ENCODE data around the gene CSRNP3. TPM values are rescaled to one million over a fixed set of nuclear protein-coding genes. Genes with fewer than 3 reads are reported as not detected.

Gene CSRNP3
- polyA plus RNA-seq, 2 of the 4 experiments (the other 2 are of a cell fraction) = 0.05 to 0.25 TPM

GRCh38 chr2:165609672-165610071, 140.2 kb downstream of the CSRNP3 start (continued):
- TF ChIP-seq ELK1 (IDR thresholded peaks at IDR 0.05; ENCODE audit: low read depth, low read length) = no peak
- no peak for TF ChIP-seq MAFK (IDR thresholded peaks at IDR 0.05; ENCODE audit: partially characterized antibody)
- TF ChIP-seq TP53 (CRISPR knock-in tag; IDR thresholded peaks at IDR 0.05) = no peak
- no peak for TF ChIP-seq ZC3H11A (IDR thresholded peaks at IDR 0.05)

- ChIA-PET CTCF (no interaction called here), POLR2A (no interaction called here)
- H3K9me3 ChIP-seq = no peaks in the 10 kb centered on the region
- 31% methylated on average over 6 of the region's 6 CpGs for WGBS (ENCODE audit: missing lambda C conversion rate)
- no peak overlapping the region for H3K4me3 ChIP-seq
- H3K4me2 ChIP-seq = no peak overlapping the region
- no peaks in the 10 kb centered on the region for H3K4me1 ChIP-seq
- no peak for DNase-seq (ENCODE audit: low read depth in 1 of 2, low spot score in 1 of 2)
- ATAC-seq = no peak
- FAIRE-seq = no peak
- no peak overlapping the region for H3K27ac ChIP-seq
- TF ChIP-seq EHMT2 (IDR thresholded peaks at IDR 0.05; ENCODE audit: low read depth) = no peak
- no peak for TF ChIP-seq MAZ (IDR thresholded peaks at IDR 0.05; ENCODE audit: borderline replicate concordance, low read depth, low read length)
- TF ChIP-seq CHD4 (IDR thresholded peaks at IDR 0.05; ENCODE audit: borderline replicate concordance) = no peak
- TF ChIP-seq NR3C1 (IDR thresholded peaks at IDR 0.05) = no peak
- no peak for TF ChIP-seq MAFK (IDR thresholded peaks at IDR 0.05; ENCODE audit: partially characterized antibody)
- no peak for TF ChIP-seq CEBPB (IDR thresholded peaks at IDR 0.05)
- TF ChIP-seq SREBF2 (IDR thresholded peaks at IDR 0.05) = no peak
- no peak for TF ChIP-seq REST (IDR thresholded peaks at IDR 0.05)
- no peak for TF ChIP-seq KDM1A (IDR thresholded peaks at IDR 0.05; ENCODE audit: low read depth)
- no peak for TF ChIP-seq TP53 (CRISPR knock-in tag; IDR thresholded peaks at IDR 0.05)
- TF ChIP-seq USF2 (IDR thresholded peaks at IDR 0.05) = no peak
- TF ChIP-seq TFCP2L1 (CRISPR knock-in tag; IDR thresholded peaks at IDR 0.05) = no peak
- TF ChIP-seq FOSL2 (IDR thresholded peaks at IDR 0.05) = no peak
- TF ChIP-seq FOSL2 (CRISPR knock-in tag; IDR thresholded peaks at IDR 0.05) = no peak
- no peak for TF ChIP-seq ZC3H11A (IDR thresholded peaks at IDR 0.05)
- TF ChIP-seq E2F6 (IDR thresholded peaks at IDR 0.05; ENCODE audit: borderline replicate concordance, low read depth) = no peak
- no peak for TF ChIP-seq ZNF302 (CRISPR knock-in tag; IDR thresholded peaks at IDR 0.05)
- TF ChIP-seq RAD21 (conservative IDR thresholded peaks at IDR 0.05 in 1 of 2, IDR thresholded peaks at IDR 0.05 in 1 of 2) = no peak
- no peak for TF ChIP-seq SMC3 (IDR thresholded peaks at IDR 0.05)
- TF ChIP-seq ESRRA (IDR thresholded peaks at IDR 0.05; ENCODE audit: borderline replicate concordance, low read length) = no peak
- TF ChIP-seq ZSCAN20 (CRISPR knock-in tag; IDR thresholded peaks at IDR 0.05) = no peak
Measured at GRCh38 chr2:165610591-165611029, 141.1 kb downstream of the CSRNP3 start.
